ENCODE data around the gene CRACR2A. TPM values are rescaled to one million over a fixed set of nuclear protein-coding genes. Genes with fewer than 3 reads are reported as not detected.

The CRACR2A gene
- total RNA-seq, 4 donors from 2014 or later = 34.5 to 165 (median 85.8) TPM

- H3K36me3 ChIP-seq = no peaks in the 10 kb centered on the region
- intact Hi-C loops (cut with DNase I; ENCODE audit: low total_unique reads) (no loop called here), in situ Hi-C loops (cut with MboI; ENCODE audit: low pct_ligation_motif_present in 1 of 4, low pct_unique_long_range_greater_than_20kb in 1 of 4, low sequenced_read_pairs in 3 of 4) (no loop called here)
- no peak overlapping the region for H3K4me3 ChIP-seq
- TF ChIP-seq POLR2AphosphoS5 (IDR thresholded peaks at IDR 0.05) (peak in 1 of 3 donors; percentile 1), CTCF (IDR thresholded peaks at IDR 0.05) (no peak), EP300 (IDR thresholded peaks at IDR 0.05; ENCODE audit: low read depth) (no peak)
- peaks cover 0 to 25% (median 19%) of the 10 kb centered on the region in 4 donors for H3K4me1 ChIP-seq
- peak; percentile 51 for DNase-seq
- WGBS, 2 donors (ENCODE audit: low coverage in 1 of 2) = 64% methylated on average over 5 of the region's 5 CpGs; no CpG with 5 or more reads in 1 of the 2 donors
- H3K27ac ChIP-seq = peak overlapping the region; percentile 47 to 74 (median 60)
- H3K27me3 ChIP-seq = no peaks in the 10 kb centered on the region
- H3K9me3 ChIP-seq = no peaks in the 10 kb centered on the region
These were observed 4.8 kb downstream of the CRACR2A start for GRCh38 chr12:3747976-3748619.

GRCh38 chr12:3747543-3747942, 5.4 kb downstream of the CRACR2A start:
- TF ChIP-seq POLR2AphosphoS5 (IDR thresholded peaks at IDR 0.05) (peak in 1 of 3 donors; percentile 16), CTCF (IDR thresholded peaks at IDR 0.05) (no peak), EP300 (IDR thresholded peaks at IDR 0.05; ENCODE audit: low read depth) (no peak), POLR2A (IDR thresholded peaks at IDR 0.05) (no peak)
- 48% methylated on average over 6 of the region's 6 CpGs; no CpG with 5 or more reads in 1 of the 2 donors for WGBS, 2 donors (ENCODE audit: low coverage in 1 of 2)
- Histone ChIP-seq H3K36me3 (no peaks in the 10 kb centered on the region), H3K9me3 (no peaks in the 10 kb centered on the region), H3K27me3 (no peaks in the 10 kb centered on the region), H3K4me3 (no peak overlapping the region), H3K4me1 (peaks cover 0 to 22% (median 15%) of the 10 kb centered on the region in 4 donors), H3K27ac (peak overlapping the region; percentile 47 to 74 (median 60))
- in situ Hi-C loops (cut with MboI; ENCODE audit: low pct_ligation_motif_present in 1 of 4, low pct_unique_long_range_greater_than_20kb in 1 of 4, low sequenced_read_pairs in 3 of 4) = no loop called here
- DNase-seq = peak; percentile 63
- intact Hi-C loops (cut with DNase I; ENCODE audit: low total_unique reads) = no loop called here

- no peak for TF ChIP-seq POLR2A (IDR thresholded peaks at IDR 0.05)
- no peak for TF ChIP-seq CTCF (IDR thresholded peaks at IDR 0.05)
- TF ChIP-seq EP300 (IDR thresholded peaks at IDR 0.05; ENCODE audit: low read depth) = no peak
- TF ChIP-seq POLR2AphosphoS5 (IDR thresholded peaks at IDR 0.05) = no peak
- in situ Hi-C loops (cut with MboI; ENCODE audit: low pct_ligation_motif_present in 1 of 4, low pct_unique_long_range_greater_than_20kb in 1 of 4, low sequenced_read_pairs in 3 of 4) = no loop called here
- intact Hi-C loops (cut with DNase I; ENCODE audit: low total_unique reads) = no loop called here
These were observed 6.2 kb downstream of the CRACR2A start for GRCh38 chr12:3746758-3747157.

GRCh38 chr12:3745152-3745551, 7.8 kb downstream of the CRACR2A start:
- 89% methylated on average over 6 of the region's 6 CpGs; no CpG with 5 or more reads in 1 of the 2 donors for WGBS, 2 donors (ENCODE audit: low coverage in 1 of 2)
- Histone ChIP-seq H3K27ac (no peak overlapping the region), H3K36me3 (no peaks in the 10 kb centered on the region)

More at GRCh38 chr12:3746758-3747157, 6.2 kb downstream of the CRACR2A start:
- Histone ChIP-seq H3K9me3 (no peaks in the 10 kb centered on the region), H3K4me3 (no peak overlapping the region), H3K36me3 (no peaks in the 10 kb centered on the region), H3K4me1 (peaks cover 0 to 14% (median 11%) of the 10 kb centered on the region in 4 donors), H3K27me3 (no peaks in the 10 kb centered on the region), H3K27ac (no peak overlapping the region)
- 90 to 100% methylated on average over 1 to 4 of the region's 4 CpGs for WGBS, 2 donors (ENCODE audit: low coverage in 1 of 2)
- no peak for DNase-seq

More at GRCh38 chr12:3745152-3745551, 7.8 kb downstream of the CRACR2A start:
- peaks cover 0 to 23% (median 18%) of the 10 kb centered on the region in 4 donors for H3K4me1 ChIP-seq
- H3K4me3 ChIP-seq = no peak overlapping the region
- H3K27me3 ChIP-seq = no peaks in the 10 kb centered on the region
- no peak for TF ChIP-seq POLR2AphosphoS5 (IDR thresholded peaks at IDR 0.05)
- TF ChIP-seq EP300 (IDR thresholded peaks at IDR 0.05; ENCODE audit: low read depth) = no peak
- TF ChIP-seq CTCF (IDR thresholded peaks at IDR 0.05) = no peak
- no peak for TF ChIP-seq POLR2A (IDR thresholded peaks at IDR 0.05)
- no peaks in the 10 kb centered on the region for H3K9me3 ChIP-seq
- intact Hi-C loops (cut with DNase I; ENCODE audit: low total_unique reads) = loop anchor here (2.0 kb wide), 1 partner anchor 48 kb away; no protein-coding TSS in a partner anchor
- DNase-seq = no peak
- in situ Hi-C loops (cut with MboI; ENCODE audit: low pct_ligation_motif_present in 1 of 4, low pct_unique_long_range_greater_than_20kb in 1 of 4, low sequenced_read_pairs in 3 of 4) = no loop called here

Measured in transverse colon (tissue), 4 donors.